IPS-NIHi7 (cell line): Measurements from ENCODE around the gene KATNAL1.
A peak's percentile ranks its signal among the peaks of the same experiment; 100 is the strongest.

ENCODE experiments used
- DNase-seq: peaks from one replicate; pipeline ENCODE4 v3.0.0; 2012; ENCODE audit warnings: mixed read lengths; ENCODE audit errors: extremely low spot score

The KATNAL1 gene

DNA sequence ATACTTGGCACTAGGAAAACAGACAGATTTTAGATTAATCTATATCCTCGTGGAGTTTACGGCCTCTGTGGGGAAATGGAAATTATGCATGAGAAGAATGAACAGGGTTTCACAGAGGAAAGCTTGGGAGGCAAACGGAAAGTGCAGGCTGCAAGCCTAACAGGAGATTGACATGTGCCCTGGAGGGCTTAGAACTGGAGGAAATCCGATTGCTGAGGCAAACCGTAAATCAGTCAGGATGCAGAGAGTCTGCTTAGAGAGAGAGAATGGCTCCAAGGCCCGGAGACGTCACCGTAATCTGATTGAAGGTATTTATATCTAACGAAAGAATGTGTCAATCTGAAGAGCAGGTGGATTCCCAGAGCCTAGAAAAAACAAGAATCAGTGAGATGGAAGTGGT, 143.2 kb downstream of the KATNAL1 start:
- no peak for DNase-seq

DNA sequence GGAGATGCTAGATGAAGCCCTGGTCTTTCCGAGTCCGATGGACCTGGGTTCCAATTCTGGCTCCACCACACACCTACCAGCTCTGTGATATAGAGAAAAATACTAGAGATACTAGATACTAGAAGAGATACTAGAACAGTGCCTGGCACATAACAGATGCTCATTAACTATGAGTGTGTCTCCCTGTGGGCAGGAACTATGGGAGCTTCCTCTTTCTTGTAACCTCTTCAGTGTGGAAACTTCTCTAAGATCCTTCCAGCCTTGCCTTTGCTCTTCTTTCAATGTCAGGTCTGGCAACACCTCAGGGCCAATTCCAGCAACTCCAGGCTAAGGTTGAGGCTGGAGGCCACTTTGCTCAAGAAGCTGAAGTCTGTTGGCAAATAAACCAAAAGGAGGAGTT, 143.9 kb downstream of the KATNAL1 start:
- DNase-seq: no peak

DNA sequence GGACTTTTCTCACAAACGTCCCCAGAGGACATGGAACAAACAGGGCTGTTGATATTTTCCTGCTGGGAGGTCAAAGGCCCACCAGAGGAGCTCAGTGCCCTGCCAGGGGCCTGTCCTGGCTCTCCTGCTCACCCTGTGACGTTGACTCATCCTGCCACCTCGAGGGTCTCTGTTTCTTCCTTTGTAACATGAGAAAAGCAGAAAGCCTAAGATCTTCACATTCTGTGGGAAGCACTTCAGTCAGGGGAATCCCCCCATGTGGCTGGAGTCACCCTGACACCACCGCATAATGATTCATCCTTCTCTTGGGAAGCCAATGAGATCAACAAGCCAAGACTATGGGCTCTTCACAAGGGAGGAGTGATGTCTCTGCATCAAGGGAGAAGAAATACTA, 147.9 kb downstream of the KATNAL1 start:
- no peak for DNase-seq

DNA sequence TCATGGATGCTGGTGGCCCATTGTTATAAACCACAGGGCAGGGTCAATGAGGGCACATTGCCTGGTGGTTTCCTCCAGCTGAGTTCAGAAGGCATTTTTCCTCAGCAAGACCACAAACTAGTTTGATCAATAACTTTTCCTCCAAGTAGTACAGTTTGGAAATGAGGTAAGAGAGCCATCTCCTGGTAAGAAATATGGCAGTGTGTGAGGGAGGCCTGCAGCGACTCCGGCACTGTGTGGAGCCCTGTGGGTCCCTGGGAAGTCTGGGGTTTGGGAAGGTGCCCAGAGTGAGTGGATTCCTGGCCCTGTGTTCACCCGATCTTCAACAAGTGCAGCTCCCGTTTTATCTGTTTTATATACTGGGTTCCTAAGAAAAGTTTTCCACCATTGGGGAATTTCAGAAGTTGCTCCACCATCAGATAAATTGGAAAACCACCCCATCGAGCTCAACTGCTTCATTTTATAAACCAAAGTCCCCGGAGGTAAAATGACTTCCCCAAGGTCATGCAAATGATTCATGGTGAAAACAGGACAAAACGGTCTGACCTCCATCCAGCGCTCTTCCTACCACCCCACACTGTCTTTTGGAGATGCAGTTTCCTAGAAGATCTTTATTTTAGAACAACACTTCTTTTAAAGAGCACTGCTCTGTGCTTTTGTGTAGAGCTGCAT, 148.4 kb downstream of the KATNAL1 start:
- no peak for DNase-seq

DNA sequence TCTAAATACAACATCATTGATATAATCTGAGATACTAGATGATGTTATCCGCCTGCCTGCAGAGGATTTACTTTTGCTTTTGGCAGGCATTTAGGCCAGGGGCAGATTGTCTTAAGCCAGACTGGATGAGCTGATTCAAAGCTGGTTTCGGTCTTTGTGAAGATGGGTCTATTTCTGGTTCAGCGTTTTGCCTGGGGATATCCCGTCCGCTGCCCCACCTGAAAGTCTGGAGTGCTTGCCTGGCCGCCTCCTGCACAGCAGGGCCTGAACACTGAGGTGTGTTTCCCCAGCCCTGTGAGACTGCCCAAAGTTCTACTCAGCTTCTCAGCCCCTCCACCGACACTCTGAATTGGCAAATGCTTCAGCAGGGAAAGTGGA, 149.7 kb downstream of the KATNAL1 start:
- no peak for DNase-seq

DNA sequence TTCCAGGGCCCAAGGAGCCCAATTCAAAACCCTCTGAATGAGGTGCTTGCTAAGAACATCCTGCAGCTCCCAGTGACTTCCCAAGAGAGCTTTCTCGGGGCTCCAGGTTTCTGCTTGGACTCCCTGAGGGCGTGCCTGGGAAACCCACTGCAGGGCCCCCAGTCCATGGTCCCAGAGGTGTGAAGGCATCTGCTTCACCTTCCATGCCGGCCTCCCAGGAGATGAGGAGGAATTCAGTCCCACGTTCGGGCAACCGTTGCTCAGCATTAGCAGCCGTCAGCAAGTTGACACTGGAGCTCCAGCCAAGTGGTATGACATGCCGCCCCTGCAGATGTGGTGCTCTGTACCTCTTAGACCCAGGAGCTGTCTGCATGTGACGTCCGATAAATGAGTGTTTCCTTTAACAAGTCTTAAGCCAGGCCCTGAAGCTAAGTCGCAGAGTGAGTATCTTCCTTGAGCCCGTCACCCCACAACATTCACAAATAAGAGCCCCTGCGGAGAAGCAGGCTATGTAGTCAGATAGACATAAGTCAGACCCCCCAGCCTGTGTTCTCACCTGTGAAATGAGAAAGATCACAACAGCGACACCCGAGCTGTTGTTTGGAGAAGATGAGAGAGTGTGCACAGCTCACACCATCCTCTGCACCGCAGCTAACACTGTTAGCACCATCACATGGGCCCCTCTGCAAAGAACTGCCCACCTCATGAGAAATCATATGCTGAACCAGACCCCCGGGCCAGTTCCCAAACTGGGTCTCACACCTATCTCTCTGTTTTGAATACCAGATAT, 150.3 kb downstream of the KATNAL1 start:
- DNase-seq: no peak

DNA sequence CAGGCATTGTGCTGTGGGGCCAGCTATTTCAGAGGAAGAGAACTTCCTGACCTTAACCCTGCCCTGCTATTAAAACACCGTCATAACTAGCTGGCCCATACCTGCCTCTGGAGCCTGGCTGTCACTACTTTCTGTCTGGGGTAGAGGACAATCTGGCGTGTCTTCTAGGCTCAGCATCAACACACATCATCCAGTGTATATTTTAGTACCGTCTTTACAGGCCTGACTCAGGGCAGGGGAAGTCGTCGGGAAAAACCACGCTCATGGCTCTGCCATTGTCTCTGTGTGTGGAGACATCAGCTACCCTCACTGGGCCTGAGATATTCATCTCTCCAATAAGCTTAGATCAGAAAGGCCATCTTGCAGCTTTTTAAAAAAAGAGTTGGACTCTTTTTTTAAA, 151.1 kb downstream of the KATNAL1 start:
- no peak for DNase-seq

DNA sequence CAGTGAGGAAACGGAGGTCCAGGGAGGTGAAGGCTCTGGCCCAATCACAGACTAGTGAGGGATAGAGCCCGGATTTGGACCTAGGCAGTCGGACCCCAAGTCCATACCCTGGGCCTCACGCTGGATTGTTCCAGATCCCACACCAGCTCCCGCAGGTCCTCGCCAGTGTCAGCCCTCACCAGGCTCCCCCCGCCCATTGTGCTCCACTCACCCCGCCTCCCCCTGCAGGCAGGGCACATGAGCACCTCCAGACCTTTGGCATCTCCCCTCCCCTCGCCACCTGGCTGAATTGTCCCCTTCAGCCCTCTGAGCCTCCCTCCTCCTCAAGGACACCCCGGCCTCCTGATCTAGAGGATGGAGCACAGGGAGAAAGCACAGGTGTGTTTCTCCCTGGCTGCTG, 152.4 kb downstream of the KATNAL1 start:
- DNase-seq: no peak

DNA sequence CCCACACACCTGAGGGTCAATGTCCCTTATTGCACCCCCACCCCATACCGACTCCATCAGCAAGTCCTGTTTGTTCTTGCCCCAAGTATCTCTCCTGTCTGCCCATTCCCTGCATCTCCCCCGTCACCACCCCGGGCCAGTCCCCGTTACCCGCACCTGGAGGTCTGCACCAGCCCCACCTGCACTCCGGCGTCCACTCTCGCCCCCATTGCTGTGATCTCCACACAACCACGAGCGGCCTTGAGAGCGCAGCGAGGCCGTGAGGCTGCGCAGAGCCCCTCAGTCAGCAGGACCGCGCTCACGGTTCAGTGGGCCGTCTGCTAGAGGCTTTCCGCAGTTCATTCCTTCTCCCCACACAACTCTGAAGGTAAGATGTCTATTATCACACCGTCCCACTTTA, 152.8 kb downstream of the KATNAL1 start:
- DNase-seq: no peak

DNA sequence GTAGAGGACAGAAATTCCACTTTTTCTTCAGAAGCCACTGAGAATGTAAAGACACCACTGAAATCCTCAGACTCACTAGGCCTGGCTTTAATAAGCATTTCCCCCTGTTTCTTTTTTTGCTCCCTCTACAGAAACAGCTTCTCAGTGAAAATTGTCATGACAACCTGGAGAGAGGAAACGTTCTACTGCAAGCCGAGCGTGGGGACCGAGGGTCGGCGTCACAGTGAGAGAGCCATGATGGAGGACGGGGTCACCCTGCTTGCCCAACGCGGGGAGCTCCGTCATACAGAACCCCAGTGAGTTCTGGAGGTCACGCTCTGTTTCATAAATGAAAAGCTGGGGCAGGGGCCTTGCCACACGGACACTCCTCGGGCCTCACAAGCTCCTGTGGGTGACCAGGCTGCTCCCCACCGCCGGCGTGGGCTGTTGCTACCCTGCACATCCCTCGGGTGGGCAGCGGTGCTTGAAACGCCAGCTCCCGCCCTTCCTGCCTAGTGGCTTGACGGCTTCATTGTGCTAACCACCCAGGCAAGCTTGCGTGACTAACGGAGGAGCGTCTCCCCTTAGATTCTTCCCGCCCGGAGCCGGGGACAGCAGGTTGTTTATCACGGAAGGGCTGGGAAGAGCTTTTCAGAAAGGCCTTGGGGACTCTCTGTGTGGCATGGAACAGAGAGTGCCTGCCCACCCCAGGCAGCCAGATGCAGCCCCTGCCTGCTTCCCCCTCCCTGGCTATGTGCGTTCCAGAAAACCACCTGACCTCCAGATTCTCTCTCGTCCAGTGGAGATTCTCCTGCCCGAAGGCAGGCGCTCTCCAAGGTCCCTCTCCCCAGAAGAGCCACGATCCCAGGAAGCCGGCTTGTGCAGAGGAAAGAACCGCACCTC, 153.6 kb downstream of the KATNAL1 start:
- DNase-seq: peak; percentile 73
